Esophagus squamous epithelium (tissue), 4 donors: ENCODE measurements around the gene ZRANB3.

ENCODE experiments used
- CTCF ChIP-seq, 6 experiments: fragments of 450-650 bp in 4 of 6; fragments of 200-600 bp in 2 of 6; sonication (generic) in 2 of 6; IDR thresholded peaks; one replicate each; pipeline ENCODE4 v1.5.1; 2016 to 2019; ENCODE audit warnings: antibody characterized with exemption in 6 of 6, mild to moderate bottlenecking in 4 of 6, moderate library complexity in 4 of 6
- POLR2A ChIP-seq, 4 donors: fragments of 450-650 bp; IDR thresholded peaks; one replicate each; pipeline ENCODE4 v1.6.1; 2017; ENCODE audit warnings: antibody characterized with exemption in 4 of 4, mild to moderate bottlenecking in 4 of 4, moderate library complexity in 3 of 4

- TF ChIP-seq CTCF (IDR thresholded peaks at IDR 0.05) (no peak), POLR2A (IDR thresholded peaks at IDR 0.05) (no peak)
Measured at GRCh38 chr2:135225781-135226180, 305.2 kb downstream of the ZRANB3 start.
